ENCODE data around the gene SLC6A1.

The SLC6A1 gene

DNA sequence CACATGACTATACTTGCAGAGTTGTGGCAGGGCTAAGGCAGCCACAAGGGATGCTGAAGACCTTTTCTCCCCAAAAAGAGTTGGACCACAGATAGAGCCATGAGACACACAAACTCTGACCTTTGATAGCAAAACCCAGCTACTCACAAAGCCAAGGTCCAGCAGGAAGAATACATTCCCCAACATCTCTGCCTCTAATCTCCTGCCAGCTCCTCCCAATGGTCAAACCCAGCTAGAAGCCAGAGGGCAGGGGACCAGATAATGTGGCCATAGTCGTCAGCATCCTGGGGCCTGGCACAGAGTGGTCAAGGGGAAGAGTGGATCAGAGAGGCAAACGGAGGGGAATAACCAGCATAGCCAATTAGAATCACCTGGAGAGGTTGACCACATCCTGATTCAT is 28.2 kb downstream of the SLC6A1 start:
- no peak for DNase-seq (ENCODE audit: low read depth)

DNA sequence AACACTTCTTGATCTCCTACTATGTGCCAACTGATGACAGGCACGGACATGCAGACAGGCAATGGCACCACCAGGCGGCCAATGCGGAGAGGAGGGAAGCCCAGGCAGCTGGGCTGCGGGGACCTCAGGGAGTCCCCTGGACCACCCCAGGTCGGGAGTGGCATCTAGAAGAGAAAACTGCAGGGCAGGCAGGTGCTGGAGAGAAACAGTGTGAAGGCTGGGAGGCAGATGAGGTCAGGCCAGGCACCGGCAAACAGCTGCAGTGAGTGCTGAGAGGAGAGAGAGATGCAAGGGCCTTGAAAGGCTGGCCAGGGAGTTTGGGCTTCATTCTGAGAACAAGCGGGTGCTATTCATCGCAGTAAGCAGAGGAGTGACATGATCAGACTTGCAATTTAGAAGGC is 29.1 kb downstream of the SLC6A1 start:
- no peak for DNase-seq (ENCODE audit: low read depth)

DNA sequence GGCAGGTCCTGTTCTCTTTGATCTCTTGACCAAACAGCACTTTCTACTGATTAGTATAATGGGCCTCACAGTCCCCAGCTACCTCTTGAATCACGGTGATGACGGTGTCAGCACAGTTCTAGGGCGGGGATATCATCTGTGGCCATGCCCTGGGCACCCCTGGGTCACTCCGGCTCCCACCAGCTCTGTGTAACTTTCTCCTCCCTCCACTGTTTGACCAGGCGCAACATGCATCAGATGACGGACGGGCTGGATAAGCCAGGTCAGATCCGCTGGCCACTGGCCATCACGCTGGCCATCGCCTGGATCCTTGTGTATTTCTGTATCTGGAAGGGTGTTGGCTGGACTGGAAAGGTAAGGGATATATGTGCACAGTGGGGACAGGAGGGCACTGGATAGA is 29.6 kb downstream of the SLC6A1 start:
- no peak for DNase-seq (ENCODE audit: low read depth)

DNA sequence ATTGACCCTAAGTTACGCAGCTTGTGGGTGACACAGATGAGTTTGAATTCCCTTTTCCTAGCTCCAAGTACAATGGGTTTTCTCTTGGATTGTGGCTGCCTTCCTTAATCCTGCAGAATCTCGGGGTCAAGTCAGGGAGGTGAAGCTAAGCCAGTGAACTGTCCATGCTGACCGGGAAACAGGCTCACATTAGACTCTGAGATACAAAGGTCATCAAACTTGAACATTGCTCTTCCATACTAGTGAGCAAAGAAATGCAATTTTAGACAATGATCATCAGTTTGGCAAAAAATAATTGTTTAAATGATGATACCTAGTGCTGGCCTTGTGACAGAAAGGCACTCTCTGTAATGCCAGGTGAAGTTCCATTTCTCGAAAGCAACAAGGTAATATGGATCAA is 31.6 kb downstream of the SLC6A1 start:
- DNase-seq (ENCODE audit: low read depth) = no peak

DNA sequence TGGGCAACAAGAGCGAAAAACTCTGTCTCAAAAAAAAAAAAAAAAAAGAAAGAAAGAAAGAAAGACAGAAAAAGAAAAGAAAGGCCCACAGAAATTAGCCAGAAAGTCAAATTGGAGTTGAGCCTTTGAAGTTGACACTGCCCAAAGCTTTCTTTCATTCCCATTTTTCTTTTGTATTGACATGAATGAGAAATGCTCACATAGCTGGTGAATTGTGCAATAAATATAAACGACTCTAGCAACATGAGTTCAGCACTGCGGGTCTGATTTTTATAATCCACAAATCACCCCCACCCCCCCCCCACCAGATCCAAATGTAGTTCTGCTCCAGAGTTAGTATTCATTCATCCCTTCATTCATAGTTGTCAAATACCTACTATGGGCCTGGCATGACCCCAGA is 37.4 kb downstream of the SLC6A1 start:
- DNase-seq (ENCODE audit: low read depth) = no peak

DNA sequence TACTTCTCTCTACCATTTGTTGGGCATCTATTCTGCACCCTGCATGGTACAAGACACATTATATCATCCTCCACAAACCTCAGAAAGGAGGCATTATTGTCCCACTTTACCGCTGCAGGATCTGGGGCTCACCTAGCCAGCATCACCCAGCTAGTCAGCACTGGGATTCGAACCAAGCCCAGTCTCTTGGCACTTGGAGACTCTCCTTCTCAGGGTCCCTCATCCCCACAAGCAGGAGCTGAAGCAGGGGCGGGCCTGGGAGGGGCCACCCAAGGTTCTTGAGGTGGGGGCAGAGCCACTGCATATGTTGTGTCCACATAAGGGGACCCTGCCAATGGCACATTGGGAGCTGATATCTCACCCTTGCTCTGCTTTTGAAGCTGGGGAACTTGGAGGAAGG is 41.3 kb downstream of the SLC6A1 start:
- no peak for DNase-seq (ENCODE audit: low read depth)

DNA sequence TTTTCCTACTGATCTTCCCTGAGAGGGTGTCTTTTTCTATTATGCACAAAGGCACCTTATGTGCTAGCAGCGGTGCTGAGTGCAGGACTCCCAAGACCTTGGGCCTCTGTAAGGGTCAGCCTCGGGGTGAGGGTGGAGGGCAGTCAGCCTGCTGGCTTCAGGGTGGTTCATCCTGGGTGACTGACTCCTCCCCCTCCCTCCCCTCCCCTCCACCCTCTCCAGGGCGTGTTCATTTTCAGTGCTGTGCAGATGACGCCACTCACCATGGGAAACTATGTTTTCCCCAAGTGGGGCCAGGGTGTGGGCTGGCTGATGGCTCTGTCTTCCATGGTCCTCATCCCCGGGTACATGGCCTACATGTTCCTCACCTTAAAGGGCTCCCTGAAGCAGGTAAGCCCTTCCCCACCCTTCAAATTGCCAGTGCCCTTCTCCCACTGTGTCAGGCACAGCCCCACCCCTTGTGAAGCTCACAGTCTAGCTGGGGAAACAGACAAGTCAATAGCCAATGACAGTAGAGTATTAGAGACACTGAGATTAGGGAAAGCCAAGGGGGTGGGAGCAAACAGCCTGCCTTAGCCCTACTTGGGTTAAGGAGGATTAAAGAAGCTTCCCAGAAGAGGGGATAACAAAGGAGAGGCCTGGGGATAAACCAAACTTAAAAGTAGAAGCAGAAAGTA is 41.9 kb downstream of the SLC6A1 start:
- no peak for DNase-seq (ENCODE audit: low read depth)

DNA sequence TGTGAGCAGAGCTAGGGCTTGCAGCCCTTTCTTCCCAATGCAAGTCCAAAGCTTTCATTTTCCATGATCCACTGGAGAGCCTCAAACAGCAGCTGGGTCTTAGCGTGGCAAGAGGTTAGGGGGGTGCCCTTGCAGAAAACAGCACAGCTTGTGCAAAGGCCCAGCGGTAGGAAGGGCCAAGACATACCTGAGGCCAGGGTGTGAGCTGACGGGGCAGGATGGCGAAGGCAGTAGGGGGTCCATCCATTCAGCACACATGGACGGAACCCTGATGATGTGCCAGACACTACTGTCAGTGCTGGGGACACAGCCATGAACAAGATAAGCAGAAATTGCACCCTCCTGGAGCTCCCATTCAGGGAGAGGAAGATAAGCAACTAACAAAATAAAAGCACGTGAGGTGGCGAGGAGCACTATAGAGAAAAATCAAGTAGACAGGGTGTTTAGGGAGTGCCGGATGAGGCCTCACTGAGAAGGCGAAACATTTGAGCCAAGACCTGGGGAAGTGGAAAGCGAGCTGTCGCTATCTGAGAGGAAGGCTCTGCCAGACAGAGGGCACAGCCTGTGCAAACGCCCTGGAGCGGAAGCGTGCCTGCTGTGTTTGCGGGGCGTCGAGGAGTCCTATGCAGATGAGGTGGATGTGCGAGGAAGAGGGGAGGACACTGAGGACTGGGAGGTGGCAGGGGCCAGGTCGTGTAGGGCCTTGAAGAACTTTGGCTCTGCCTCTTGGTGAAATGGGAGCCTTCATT is 43.4 kb downstream of the SLC6A1 start:
- no peak for DNase-seq (ENCODE audit: low read depth)

DNA sequence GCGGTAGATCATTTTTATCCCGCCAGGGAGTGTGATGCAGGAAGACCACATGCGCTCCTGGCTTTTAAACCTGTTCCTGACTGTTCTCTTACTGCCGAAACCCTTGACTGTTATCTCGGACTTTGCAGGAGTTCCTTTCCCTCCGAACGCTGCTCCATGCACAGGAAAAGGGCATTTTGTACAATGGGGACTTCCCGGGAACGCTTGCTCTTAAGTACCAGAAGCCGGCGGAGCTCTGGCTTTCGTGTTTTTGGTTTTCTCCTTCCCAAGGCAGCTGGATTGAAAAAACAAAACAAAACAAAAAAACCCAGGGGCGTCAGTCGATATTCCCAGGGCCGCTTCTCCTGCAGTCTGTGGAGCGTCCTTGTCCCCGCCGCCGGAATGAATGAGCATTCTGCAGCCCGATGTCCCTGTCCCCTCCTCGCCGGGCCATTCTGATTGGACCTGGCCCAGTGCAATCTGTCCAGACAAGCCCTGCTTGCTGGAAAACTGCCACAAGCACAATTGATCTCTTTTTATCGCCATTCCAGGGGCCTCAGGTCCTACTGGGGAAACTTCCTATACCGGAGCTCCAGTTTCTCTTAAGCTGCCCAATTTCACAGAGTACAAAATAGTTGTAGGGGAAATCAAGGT is 44.8 kb downstream of the SLC6A1 start:
- DNase-seq (ENCODE audit: low read depth) = no peak

DNA sequence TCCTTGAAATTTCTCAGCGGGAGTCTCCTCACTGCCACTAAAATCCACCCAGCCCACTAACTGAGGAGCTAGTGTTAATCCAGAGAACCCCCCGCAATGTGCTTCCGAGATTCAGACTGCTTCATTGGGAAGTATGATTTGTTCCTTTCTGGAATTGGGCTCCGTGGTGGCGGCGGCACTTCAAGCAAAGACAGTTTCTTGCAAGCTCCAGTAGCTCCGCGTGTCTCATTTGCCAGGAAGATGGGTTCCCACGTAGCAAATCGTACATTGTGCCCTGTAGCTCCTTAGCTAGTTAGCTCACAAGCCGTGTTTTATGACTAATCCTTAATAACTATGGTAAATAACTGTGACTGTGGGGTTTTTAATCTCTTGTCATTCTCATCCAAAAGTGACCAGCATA is 45.4 kb downstream of the SLC6A1 start:
- DNase-seq (ENCODE audit: low read depth) = no peak

DNA sequence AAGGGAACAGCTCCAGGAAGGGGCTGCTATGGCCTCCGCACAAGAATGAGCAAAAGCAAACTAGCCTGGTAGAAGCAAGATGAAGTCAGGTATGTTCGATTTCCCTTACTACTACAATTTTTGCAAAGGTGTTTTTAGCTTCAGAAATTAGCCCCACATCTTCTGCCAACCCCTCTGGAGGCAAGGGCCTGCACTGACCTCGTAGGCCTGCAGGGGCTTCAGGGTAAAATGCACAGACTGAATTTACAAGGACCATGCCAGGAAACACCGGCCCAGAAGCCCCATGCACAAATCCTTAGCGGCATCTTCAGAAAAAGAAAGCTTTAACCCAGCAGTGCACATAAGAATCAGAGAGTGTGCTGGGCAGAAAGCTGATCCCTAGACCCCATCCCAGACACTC is 53.0 kb downstream of the SLC6A1 start:
- no peak for DNase-seq (ENCODE audit: low read depth)

DNA sequence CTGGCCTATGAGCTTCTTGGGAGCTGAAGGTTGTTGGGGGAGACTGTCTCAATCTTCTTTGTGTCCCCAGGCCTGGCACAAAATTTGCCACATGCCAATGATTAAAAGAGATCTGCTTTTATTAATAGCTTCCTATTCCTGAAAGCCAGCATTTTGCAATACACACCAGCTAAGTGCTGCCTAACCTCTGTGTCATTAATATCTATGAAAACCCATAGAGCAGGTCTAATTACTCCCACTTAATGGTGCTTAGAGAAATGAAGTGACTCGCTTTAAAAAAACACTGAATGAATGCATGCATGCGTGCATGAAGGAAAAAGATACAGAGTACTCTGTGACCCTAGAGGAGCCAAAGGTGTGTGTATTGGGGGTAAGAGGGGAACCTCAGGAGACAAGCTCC is 55.0 kb downstream of the SLC6A1 start:
- DNase-seq (ENCODE audit: low read depth) = no peak

DNA sequence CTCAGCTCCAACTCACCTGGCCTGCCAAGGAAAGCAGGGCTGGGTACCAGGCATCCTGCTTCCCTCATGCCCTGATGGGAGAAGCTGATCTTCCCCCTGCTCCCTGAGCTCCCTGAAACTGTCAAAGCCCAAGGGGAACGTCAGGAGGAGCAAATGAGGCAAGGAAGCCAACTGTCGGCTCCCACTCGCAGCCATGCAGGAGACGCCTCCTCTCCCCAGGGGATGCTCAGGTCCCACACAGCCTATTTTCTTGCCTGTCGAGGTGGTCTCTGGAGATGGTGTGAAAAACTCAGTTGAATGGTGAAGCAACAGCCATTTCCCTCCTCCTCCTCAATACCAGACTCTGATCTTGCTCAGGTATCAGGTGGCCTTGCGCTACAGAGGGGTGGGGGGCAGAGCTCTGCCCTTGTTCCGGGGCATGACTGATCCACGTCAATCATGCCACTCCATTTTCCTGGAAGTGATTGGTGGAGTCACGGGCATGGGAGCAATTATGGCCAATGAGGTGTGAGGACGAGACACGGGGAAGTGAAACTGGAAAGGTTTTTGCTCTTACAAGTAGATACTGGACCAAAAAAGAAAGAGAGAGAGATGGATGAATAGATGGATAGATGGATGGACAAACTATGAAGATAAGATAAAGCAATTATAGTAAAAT is 58.2 kb downstream of the SLC6A1 start:
- DNase-seq (ENCODE audit: low read depth) = no peak

DNA sequence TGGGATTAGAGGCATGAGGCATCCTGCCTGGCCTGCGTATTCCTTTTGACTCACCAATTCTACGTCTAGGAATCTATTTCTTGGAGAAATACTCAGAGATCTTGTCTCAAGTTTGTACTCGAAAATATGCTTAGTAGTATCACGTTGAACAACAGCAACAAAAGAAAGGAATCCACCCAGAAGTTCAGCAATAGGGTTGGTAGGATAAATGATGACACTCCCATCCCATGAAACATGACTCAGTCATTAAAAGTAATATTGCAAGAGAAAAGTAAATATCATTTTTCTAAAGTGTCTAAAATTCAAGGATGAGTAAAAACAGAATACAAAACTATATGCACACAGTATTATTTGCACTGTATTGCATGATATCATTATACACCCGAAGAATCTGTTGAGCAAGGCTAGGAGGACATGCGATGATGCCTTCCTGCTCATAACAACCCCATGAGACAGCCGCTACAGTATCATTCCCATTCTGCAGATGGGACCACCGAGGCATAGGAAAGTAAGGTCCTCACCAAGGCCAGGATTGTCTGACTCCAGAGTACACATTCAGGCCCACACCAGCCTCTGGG is 61.5 kb downstream of the SLC6A1 start:
- DNase-seq (ENCODE audit: low read depth) = no peak

DNA sequence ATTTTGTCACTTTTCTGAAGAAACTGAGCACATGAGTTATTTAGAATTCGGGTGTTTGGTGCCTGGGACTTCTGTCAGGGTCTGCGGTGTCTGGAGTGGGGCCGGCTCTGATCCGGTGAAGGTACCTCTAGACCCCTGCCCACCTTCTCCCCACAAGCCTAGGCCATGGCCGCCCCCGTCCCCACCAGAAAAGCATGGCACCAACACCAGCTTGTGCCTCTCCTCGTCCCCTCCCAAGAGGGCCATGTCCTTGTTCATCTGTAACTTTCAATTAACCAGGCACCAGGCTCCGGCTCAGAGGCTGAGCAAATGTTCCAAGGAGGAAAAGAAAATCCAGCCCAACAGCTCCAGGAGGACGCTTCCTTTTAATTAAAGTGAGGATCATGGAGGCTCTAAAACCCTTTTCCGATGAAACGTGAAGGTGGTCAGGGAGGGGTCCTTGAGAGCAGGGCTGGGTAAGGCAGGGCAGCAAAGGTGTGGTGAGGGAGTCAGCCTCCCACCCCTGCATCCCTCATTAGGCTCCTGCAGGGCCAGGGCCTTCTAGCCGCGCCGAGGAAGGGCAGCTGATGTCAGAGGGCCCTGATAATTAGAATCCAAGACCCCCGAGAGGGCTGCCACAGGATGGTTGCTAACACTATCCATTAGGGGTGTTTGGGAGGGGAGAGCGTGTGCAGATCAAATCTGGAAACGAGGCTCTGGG is 62.3 kb downstream of the SLC6A1 start:
- no peak for DNase-seq (ENCODE audit: low read depth)

DNA sequence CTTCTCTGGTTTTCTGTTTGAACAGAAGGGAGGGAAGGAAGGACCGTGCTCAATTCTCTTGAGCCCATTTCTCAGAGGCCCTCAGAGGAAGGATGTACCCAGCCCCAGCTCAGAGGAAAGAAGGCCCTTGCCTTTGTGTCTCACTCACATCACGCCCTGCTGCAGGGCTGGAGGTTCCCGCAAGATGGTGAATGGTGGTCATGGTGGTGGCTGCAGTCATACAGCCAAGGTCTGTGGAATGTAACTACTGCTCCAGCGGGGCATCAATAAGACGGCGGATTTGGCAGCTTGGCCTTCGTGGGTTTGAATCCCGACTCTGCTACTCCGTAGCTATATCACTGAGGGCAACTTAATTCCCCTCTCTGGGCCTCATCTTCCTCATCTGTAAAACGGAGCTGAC is 62.9 kb downstream of the SLC6A1 start:
- no peak for DNase-seq (ENCODE audit: low read depth)

DNA sequence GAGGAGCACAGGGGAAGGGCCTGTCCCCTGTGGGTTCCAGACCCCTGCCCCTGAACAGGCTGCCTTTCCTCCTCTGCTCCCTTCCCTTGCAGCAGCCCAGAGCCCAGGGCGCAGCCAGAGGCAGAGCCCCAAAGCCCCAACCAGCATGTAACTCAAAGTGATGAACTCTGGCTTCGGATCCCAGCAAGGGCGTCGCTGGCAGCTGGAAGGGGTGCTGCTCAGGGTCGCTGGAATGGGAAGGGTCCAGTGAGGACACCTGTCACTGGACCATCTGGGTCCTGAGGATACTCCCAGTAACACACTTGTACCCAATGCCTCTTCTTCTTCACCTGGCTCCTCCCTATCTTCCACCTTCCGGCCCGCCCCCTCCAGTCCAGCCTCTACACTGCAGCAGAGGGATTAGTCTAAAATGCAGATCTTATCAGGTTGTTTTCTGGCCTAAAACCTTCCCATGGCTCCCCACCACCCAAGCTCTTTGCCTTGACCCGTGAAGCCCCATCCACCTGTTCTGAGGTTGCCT is 64.0 kb downstream of the SLC6A1 start:
- DNase-seq (ENCODE audit: low read depth) = no peak

DNA sequence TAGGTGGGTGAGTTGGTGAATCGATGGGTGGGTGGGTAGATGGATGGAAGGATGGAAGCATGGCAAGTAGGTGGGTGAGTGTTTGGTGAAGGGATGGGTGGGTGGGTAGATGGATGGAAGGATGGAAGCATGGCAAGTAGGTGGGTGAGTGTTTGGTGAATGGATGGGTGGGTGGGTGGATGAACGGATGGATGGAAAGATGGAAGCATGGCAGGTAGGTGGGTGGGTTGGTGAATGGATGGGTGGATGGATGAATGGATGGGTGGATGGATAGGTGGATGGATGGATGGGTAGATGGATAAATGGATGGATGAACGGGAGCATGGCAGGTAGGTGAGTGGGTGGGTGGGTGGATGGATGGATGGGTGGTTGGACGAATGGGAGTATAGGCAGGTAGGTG is 65.1 kb downstream of the SLC6A1 start:
- no peak for DNase-seq (ENCODE audit: low read depth)

DNA sequence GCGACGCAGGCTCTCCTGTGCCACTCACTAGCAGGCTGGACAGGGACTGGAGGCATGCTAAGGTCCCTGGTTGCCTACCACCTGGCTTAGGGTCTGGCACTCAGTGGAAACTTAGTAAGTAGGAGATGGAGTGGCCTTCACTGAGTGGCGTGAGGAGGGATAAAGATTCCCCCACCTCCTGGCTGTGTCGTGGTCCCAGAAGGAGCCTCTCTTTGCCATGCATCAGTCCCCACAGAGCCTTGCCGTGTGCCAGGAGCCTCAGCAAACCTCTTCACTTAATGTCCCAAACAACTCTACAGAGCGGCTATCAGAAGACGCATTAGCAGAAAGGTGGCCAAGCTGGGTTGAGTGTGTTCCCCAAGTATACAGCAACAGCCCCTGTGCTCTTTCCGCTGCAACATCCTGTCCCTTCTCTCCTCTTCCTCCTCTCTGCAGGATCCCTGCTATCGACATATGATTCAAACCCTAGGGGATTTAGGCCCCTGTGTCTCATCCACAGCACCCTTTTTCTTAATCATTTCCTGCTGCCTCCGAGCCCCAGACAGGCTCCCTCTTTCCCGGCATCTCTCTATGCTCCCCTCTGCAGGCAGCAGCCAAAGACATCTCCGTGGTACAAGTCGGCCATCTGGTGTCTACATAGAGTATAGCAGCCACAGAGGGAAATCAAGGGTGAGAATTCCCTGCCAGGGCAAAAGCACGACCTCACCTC is 66.7 kb downstream of the SLC6A1 start:
- peak; percentile 82 for DNase-seq (ENCODE audit: low read depth)

DNA sequence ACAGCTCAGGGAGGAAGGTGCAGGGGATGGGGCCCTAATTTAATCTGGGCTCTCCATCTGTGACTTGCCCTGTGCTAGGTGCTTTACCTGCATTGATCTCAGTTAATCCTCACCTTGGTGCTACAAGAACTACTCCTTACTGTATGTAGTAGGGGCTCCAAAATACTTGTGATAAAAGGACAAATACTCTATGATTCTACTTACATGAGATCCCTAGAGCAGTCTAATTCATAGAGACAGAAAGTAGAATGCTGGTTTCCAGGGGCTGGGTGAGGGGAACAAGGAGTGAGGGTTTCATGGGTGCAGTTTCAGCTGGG is 67.2 kb downstream of the SLC6A1 start:
- no peak for DNase-seq (ENCODE audit: low read depth)

All from EH (cell line).